Measurements from ENCODE around the gene PPP1R13B.

PPP1R13B gene

DNA sequence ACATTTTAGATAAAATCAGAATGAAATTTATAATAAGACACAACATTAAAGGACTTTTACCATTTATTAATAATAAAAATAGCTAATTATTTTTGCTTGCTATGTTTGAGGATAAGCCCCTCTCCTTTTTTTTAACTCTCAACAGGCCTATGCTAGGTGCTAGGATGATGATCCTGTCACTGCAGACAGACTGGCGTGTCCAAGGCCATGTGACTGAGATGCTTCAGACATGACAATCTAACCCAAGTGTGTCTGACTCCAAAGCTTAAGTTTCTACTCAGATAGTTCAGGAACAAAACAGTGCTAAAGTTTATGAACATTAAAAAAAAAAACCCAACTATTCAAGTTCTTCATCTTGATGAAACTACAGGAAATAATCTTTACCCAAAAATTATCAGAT, 29.8 kb downstream of the PPP1R13B start:
- no peaks in the 10 kb centered on the region for H3K4me1 ChIP-seq (ENCODE audit: control insufficient read depth in 1 of 2, insufficient read depth in 1 of 2, low read depth in 1 of 2, low read length in 1 of 2)
- no peak for TF ChIP-seq CTCF (IDR thresholded peaks at IDR 0.05)
- peaks cover 67% of the 10 kb centered on the region for H3K27me3 ChIP-seq
- H3K9me3 ChIP-seq, result no peaks in the 10 kb centered on the region
- no peak overlapping the region for H3K4me3 ChIP-seq (ENCODE audit: low read depth in 1 of 2, low read length in 1 of 2)
- H3K27ac ChIP-seq, result no peak overlapping the region
- H3K36me3 ChIP-seq, result no peaks in the 10 kb centered on the region

DNA sequence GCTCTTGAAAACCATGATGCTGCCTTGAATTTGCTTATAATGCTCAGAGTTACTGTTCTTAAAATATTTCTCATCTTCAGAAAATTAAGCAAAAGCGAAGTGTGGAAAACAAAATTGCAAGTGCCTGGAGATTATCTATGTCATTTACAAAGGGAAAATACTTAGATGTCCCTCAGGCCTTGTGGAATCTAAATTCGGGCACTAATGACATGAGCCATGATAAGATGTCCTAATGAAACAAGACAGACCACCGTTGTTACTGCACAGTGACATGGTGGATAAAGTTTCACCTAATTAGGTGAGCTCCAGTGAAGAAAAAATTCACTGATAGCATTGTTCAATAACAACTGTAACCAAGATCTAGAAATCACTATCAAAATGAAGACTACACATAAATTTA, 30.4 kb downstream of the PPP1R13B start:
- H3K9me3 ChIP-seq, result no peaks in the 10 kb centered on the region
- H3K27ac ChIP-seq, result no peak overlapping the region
- no peaks in the 10 kb centered on the region for H3K4me1 ChIP-seq (ENCODE audit: control insufficient read depth in 1 of 2, insufficient read depth in 1 of 2, low read depth in 1 of 2, low read length in 1 of 2)
- H3K4me3 ChIP-seq (ENCODE audit: low read depth in 1 of 2, low read length in 1 of 2), result no peak overlapping the region
- no peak for TF ChIP-seq CTCF (IDR thresholded peaks at IDR 0.05)
- peaks cover 61% of the 10 kb centered on the region for H3K27me3 ChIP-seq
- no peaks in the 10 kb centered on the region for H3K36me3 ChIP-seq

- no peak overlapping the region for H3K4me3 ChIP-seq (ENCODE audit: low read depth in 1 of 2, low read length in 1 of 2)
- H3K27ac ChIP-seq, result no peak overlapping the region
- H3K36me3 ChIP-seq, result no peaks in the 10 kb centered on the region
- H3K27me3 ChIP-seq, result peaks cover 43% of the 10 kb centered on the region
- no peaks in the 10 kb centered on the region for H3K4me1 ChIP-seq (ENCODE audit: control insufficient read depth in 1 of 2, insufficient read depth in 1 of 2, low read depth in 1 of 2, low read length in 1 of 2)
- no peaks in the 10 kb centered on the region for H3K9me3 ChIP-seq
- TF ChIP-seq CTCF (IDR thresholded peaks at IDR 0.05), result no peak
These were observed 32.1 kb downstream of the PPP1R13B start for GRCh38 chr14:103815253-103815652.

GRCh38 chr14:103811189-103811588, 36.2 kb downstream of the PPP1R13B start:
- Histone ChIP-seq H3K27ac (no peak overlapping the region), H3K4me3 (ENCODE audit: low read depth in 1 of 2, low read length in 1 of 2) (no peak overlapping the region), H3K27me3 (peaks cover 21% of the 10 kb centered on the region), H3K36me3 (no peaks in the 10 kb centered on the region), H3K9me3 (no peaks in the 10 kb centered on the region), H3K4me1 (ENCODE audit: control insufficient read depth in 1 of 2, insufficient read depth in 1 of 2, low read depth in 1 of 2, low read length in 1 of 2) (no peaks in the 10 kb centered on the region)
- no peak for TF ChIP-seq CTCF (IDR thresholded peaks at IDR 0.05)

DNA sequence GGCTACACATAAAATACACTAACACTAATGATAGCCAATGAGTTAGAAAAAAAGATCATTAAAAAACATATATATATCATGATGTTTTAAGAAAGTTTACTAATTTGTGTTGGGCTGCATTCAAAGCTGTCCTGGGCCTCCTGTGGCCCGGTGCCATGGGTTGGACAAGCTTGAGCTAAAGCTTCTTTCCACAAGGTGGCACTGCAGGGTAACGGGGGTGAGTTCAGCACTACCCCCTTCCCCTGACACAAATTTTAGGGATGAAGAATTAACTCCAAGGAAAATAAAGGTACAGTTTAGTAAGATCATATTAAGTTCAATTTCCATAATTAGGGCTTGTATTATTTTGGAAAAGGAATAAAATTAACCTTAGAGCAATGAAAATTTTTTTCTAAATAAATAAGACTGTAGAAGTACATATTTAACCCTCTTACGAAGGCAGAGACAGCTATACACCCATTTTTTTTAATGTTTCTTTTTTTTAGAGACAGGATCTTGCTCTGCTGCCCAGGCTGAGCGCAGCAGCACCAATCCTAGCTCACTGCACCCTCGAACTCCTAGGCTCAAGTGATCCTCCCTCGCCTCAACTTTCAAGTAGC, 38.9 kb downstream of the PPP1R13B start:
- Histone ChIP-seq H3K27me3 (peaks cover 14% of the 10 kb centered on the region), H3K36me3 (no peaks in the 10 kb centered on the region), H3K4me3 (ENCODE audit: low read depth in 1 of 2, low read length in 1 of 2) (no peak overlapping the region), H3K4me1 (ENCODE audit: control insufficient read depth in 1 of 2, insufficient read depth in 1 of 2, low read depth in 1 of 2, low read length in 1 of 2) (no peaks in the 10 kb centered on the region), H3K27ac (no peak overlapping the region), H3K9me3 (no peaks in the 10 kb centered on the region)
- TF ChIP-seq CTCF (IDR thresholded peaks at IDR 0.05), result no peak

GRCh38 chr14:103806805-103807204, 40.6 kb downstream of the PPP1R13B start:
- no peak overlapping the region for H3K4me3 ChIP-seq (ENCODE audit: low read depth in 1 of 2, low read length in 1 of 2)
- no peaks in the 10 kb centered on the region for H3K4me1 ChIP-seq (ENCODE audit: control insufficient read depth in 1 of 2, insufficient read depth in 1 of 2, low read depth in 1 of 2, low read length in 1 of 2)
- H3K27me3 ChIP-seq, result peaks cover 14% of the 10 kb centered on the region
- no peak overlapping the region for H3K27ac ChIP-seq
- H3K36me3 ChIP-seq, result no peaks in the 10 kb centered on the region
- H3K9me3 ChIP-seq, result no peaks in the 10 kb centered on the region
- no peak for TF ChIP-seq CTCF (IDR thresholded peaks at IDR 0.05)
